H9 (cell line): ENCODE measurements around the gene CDH20. TPM values are rescaled to one million over a fixed set of nuclear protein-coding genes. Genes with fewer than 3 reads are reported as not detected.

Experiments used
- DNase-seq: peaks from one replicate; pipeline ENCODE4 v3.0.0-alpha.2; 2017
- H2AFZ ChIP-seq: one replicate; pipeline ENCODE4 v1.6.1; 2013; ENCODE audit warnings: mild to moderate bottlenecking, low read length, control low read depth, moderate library complexity
- H2AK5ac ChIP-seq: 2 replicates; pipeline ENCODE4 v1.6.1; 2013; ENCODE audit warnings: low read length, control low read depth, mixed read lengths; ENCODE audit not compliant: insufficient read length
- H2BK120ac ChIP-seq: one replicate; pipeline ENCODE4 v1.6.1; 2013; ENCODE audit warnings: low read depth, mild to moderate bottlenecking, low read length, control low read depth, inconsistent platforms; ENCODE audit not compliant: poor library complexity, severe bottlenecking
- H2BK12ac ChIP-seq: 2 replicates; pipeline ENCODE4 v1.6.1; 2013; ENCODE audit warnings: low read length, control low read depth, mixed read lengths, low read depth; ENCODE audit not compliant: insufficient read length
- H2BK15ac ChIP-seq: 2 replicates; pipeline ENCODE4 v1.6.1; 2013; ENCODE audit warnings: low read depth, low read length, control low read depth
- H2BK20ac ChIP-seq: one replicate; pipeline ENCODE4 v1.6.1; 2013; ENCODE audit warnings: low read depth, mild to moderate bottlenecking, low read length, control low read depth, inconsistent platforms; ENCODE audit not compliant: poor library complexity, severe bottlenecking
- H2BK5ac ChIP-seq: 2 replicates; pipeline ENCODE4 v1.6.1; 2013; ENCODE audit warnings: low read length, control low read depth, mixed read lengths; ENCODE audit not compliant: insufficient read length
- H3K14ac ChIP-seq: 2 replicates; pipeline ENCODE4 v1.6.1; 2013; ENCODE audit warnings: low read length, control low read depth; ENCODE audit not compliant: insufficient read depth
- H3K18ac ChIP-seq: 2 replicates; pipeline ENCODE4 v1.6.1; 2013; ENCODE audit warnings: low read depth, mild to moderate bottlenecking, mixed read lengths, low read length, control low read depth; ENCODE audit not compliant: insufficient read length
- H3K23ac ChIP-seq: 2 replicates; pipeline ENCODE4 v1.6.1; 2013; ENCODE audit warnings: low read length, control low read depth, mixed read lengths, low read depth; ENCODE audit not compliant: insufficient read length
- H3K23me2 ChIP-seq: 2 replicates; pipeline ENCODE4 v1.6.1; 2013; ENCODE audit warnings: low read depth, mild to moderate bottlenecking, mixed read lengths, low read length, control low read depth; ENCODE audit not compliant: insufficient read length, poor library complexity, severe bottlenecking
- H3K27ac ChIP-seq: 2 replicates; pipeline ENCODE4 v1.5.1; 2013; ENCODE audit warnings: low read length, control low read depth, mixed read lengths, low read depth; ENCODE audit not compliant: insufficient read length
- H3K27me3 ChIP-seq: 2 replicates; pipeline ENCODE4 v1.6.1; 2013; ENCODE audit warnings: low read length, control low read depth, inconsistent platforms; ENCODE audit not compliant: insufficient read depth
- H3K4ac ChIP-seq: 2 replicates; pipeline ENCODE4 v1.6.1; 2013; ENCODE audit warnings: low read depth, mild to moderate bottlenecking, control low read depth, inconsistent platforms, low read length, moderate library complexity
- H3K4me1 ChIP-seq: 2 replicates; pipeline ENCODE4 v1.6.1; 2013; ENCODE audit warnings: low read length, control low read depth, inconsistent platforms; ENCODE audit not compliant: insufficient read depth
- H3K4me2 ChIP-seq: 2 replicates; pipeline ENCODE4 v1.6.1; 2013; ENCODE audit warnings: low read length, control low read depth, mixed read lengths; ENCODE audit not compliant: insufficient read length, insufficient read depth
- H3K56ac ChIP-seq: 2 replicates; pipeline ENCODE4 v1.6.1; 2013; ENCODE audit warnings: low read depth, mild to moderate bottlenecking, mixed read lengths, low read length, control low read depth; ENCODE audit not compliant: insufficient read length
- H3K79me1 ChIP-seq: 2 replicates; pipeline ENCODE4 v1.6.1; 2013; ENCODE audit warnings: low read depth, mild to moderate bottlenecking, moderate library complexity, low read length, control low read depth, inconsistent platforms; ENCODE audit not compliant: insufficient read depth, poor library complexity, severe bottlenecking
- H3K79me2 ChIP-seq: 2 replicates; pipeline ENCODE4 v1.6.1; 2013; ENCODE audit warnings: low read length, control low read depth, inconsistent platforms; ENCODE audit not compliant: insufficient read depth
- H3K9ac ChIP-seq: 2 replicates; pipeline ENCODE4 v1.6.1; 2013; ENCODE audit warnings: low read length, control low read depth, mixed read lengths; ENCODE audit not compliant: insufficient read length; ENCODE audit errors: extremely low read depth
- H3K9me3 ChIP-seq: one replicate; pipeline ENCODE4 v1.6.1; 2013; ENCODE audit warnings: low read depth, low read length, inconsistent platforms; ENCODE audit not compliant: control insufficient read depth
- H3T11ph ChIP-seq: one replicate; pipeline ENCODE4 v1.6.1; 2013; ENCODE audit warnings: mild to moderate bottlenecking, low read length, control low read depth, inconsistent platforms
- H4K20me1 ChIP-seq: one replicate; pipeline ENCODE4 v1.6.1; 2013; ENCODE audit not compliant: control insufficient read depth, insufficient read length, insufficient read depth
- H4K5ac ChIP-seq: 2 replicates; pipeline ENCODE4 v1.6.1; 2013; ENCODE audit warnings: low read depth, mild to moderate bottlenecking, mixed read lengths, low read length, control low read depth; ENCODE audit not compliant: insufficient read length
- H4K8ac ChIP-seq: replicated peaks from 2 replicates; pipeline ENCODE4 v1.6.1; 2013; ENCODE audit warnings: low read length, control low read depth, mixed read lengths, low read depth; ENCODE audit not compliant: insufficient read length
- H4K91ac ChIP-seq: 2 replicates; pipeline ENCODE4 v1.6.1; 2013; ENCODE audit warnings: low read depth, mild to moderate bottlenecking, moderate library complexity, mixed read lengths, low read length, control low read depth; ENCODE audit not compliant: insufficient read length
- H3K27ac Mint-ChIP-seq, 3 experiments: 2 replicates in 2 of 3; 3 replicates in 1 of 3; pipeline ENCODE4 v1.8.0; 2020 to 2021; ENCODE audit warnings: mixed read lengths in 3 of 3, mild to moderate bottlenecking in 1 of 3, moderate library complexity in 1 of 3
- H3K27me3 Mint-ChIP-seq: 2 replicates; pipeline ENCODE4 v1.8.0; 2021; ENCODE audit warnings: low read depth, mild to moderate bottlenecking, moderate library complexity, mixed read lengths
- H3K36me3 Mint-ChIP-seq, 3 experiments: 2 replicates in 2 of 3; 3 replicates in 1 of 3; pipeline ENCODE4 v1.8.0; 2020 to 2021; ENCODE audit warnings: low read depth in 3 of 3, mixed read lengths in 3 of 3; ENCODE audit not compliant: insufficient read depth in 1 of 3
- H3K4me1 Mint-ChIP-seq, 2 experiments: 2 replicates each; pipeline ENCODE4 v1.8.0; 2020; ENCODE audit warnings: mixed read lengths in 2 of 2
- H3K4me3 Mint-ChIP-seq, 2 experiments: 2 replicates in 1 of 2; 3 replicates in 1 of 2; pipeline ENCODE4 v1.8.0; 2020 to 2021; ENCODE audit warnings: mild to moderate bottlenecking in 2 of 2, mixed read lengths in 2 of 2, moderate library complexity in 1 of 2
- H3K9me3 Mint-ChIP-seq, 2 experiments: 2 replicates in 1 of 2; 3 replicates in 1 of 2; pipeline ENCODE4 v1.8.0; 2020; ENCODE audit warnings: mild to moderate bottlenecking in 2 of 2, mixed read lengths in 2 of 2, moderate library complexity in 1 of 2
- CTCF ChIP-seq: fragments of 200-600 bp; sonication (generic); conservative IDR thresholded peaks from 3 replicates; pipeline ENCODE4 v1.8.0; 2021; ENCODE audit warnings: antibody characterized with exemption, mild to moderate bottlenecking
- WGBS: extraction: QIAGEN DNeasy Blood & Tissue Kit; methylation state at CpG from one replicate; pipeline ENCODE4 v1.1.7; 2013; ENCODE audit warnings: missing lambda C conversion rate, low lambda C conversion rate, mixed read lengths; ENCODE audit not compliant: insufficient read length; ENCODE audit errors: extremely low coverage; 5-methylcytosine and 5-hydroxymethylcytosine counted together
- total RNA-seq: library from RNA; stranded (reverse); gene quantifications from 2 replicates; pipeline ENCODE4 v1.2.1, GENCODE V29; 2021

Gene CDH20
- total RNA-seq, 1 experiment from 2014 or later, result not detected

GRCh38 chr18:61420218-61420885, 87.1 kb downstream of the CDH20 start:
- Mint-ChIP-seq H3K4me1 (no peaks in the 10 kb centered on the region), H3K27me3 (no peaks in the 10 kb centered on the region; the same call in 1 of the 2 replicates), H3K4me3 (no peak overlapping the region), H3K9me3 (no peaks in the 10 kb centered on the region), H3K27ac (no peak overlapping the region), H3K36me3 (no peaks in the 10 kb centered on the region)
- H4K5ac ChIP-seq, result no peak overlapping the region
- no peaks in the 10 kb centered on the region for H3K9me3 ChIP-seq
- no peak overlapping the region for H2BK5ac ChIP-seq
- H3K14ac ChIP-seq, result no peak overlapping the region
- TF ChIP-seq CTCF, result no peak
- H3K23ac ChIP-seq, result no peak overlapping the region
- H2BK120ac ChIP-seq, result no peak overlapping the region
- H3K4me2 ChIP-seq, result no peak overlapping the region
- WGBS, result no CpG with 5 or more reads among the region's 7 CpGs
- H3K27me3 ChIP-seq, result no peaks in the 10 kb centered on the region
- no peak overlapping the region for H2AK5ac ChIP-seq
- DNase-seq, result no peak
- no peaks in the 10 kb centered on the region for H3K23me2 ChIP-seq
- no peaks in the 10 kb centered on the region for H4K20me1 ChIP-seq
- no peak overlapping the region for H3T11ph ChIP-seq
- H3K79me1 ChIP-seq, result no peaks in the 10 kb centered on the region
- H2BK20ac ChIP-seq, result no peak overlapping the region
- no peak overlapping the region for H4K8ac ChIP-seq
- no peak overlapping the region for H3K56ac ChIP-seq
- H3K4ac ChIP-seq, result no peak overlapping the region
- no peaks in the 10 kb centered on the region for H3K4me1 ChIP-seq
- H3K79me2 ChIP-seq, result no peaks in the 10 kb centered on the region
- H2BK12ac ChIP-seq, result no peak overlapping the region
- no peak overlapping the region for H3K9ac ChIP-seq
- H3K18ac ChIP-seq, result no peak overlapping the region
- H4K91ac ChIP-seq, result no peak overlapping the region
- H2BK15ac ChIP-seq, result no peak overlapping the region
- no peak overlapping the region for H2AFZ ChIP-seq
- no peak overlapping the region for H3K27ac ChIP-seq
